Measurements from ENCODE around the gene PARN.
"Not testable (repeated sequence)": the region's sequence is repeated elsewhere in the genome, so short reads cannot be mapped to it uniquely, and the experiment has no call there.

The PARN gene

DNA sequence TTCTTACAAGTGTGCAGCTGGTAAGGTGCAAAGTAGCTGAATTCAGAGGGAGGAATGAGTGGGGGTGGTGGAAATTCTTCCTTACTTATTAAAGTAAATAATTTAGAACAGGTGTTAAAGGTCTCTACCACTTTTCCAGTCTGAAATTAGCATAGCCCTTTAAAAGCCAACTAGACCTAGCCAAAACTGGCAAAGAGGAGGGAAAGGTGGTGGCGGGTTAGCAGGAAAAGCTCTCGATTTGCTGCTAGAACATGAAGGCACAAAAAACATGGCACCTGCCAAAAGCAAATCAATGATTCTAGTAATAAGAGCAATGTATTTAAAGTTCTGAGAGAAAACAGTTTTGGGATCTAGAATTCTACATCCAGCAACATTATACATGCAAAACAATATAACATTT is 157.7 kb downstream of the PARN start:
- no peak for DNase-seq (ENCODE audit: low read depth)

DNA sequence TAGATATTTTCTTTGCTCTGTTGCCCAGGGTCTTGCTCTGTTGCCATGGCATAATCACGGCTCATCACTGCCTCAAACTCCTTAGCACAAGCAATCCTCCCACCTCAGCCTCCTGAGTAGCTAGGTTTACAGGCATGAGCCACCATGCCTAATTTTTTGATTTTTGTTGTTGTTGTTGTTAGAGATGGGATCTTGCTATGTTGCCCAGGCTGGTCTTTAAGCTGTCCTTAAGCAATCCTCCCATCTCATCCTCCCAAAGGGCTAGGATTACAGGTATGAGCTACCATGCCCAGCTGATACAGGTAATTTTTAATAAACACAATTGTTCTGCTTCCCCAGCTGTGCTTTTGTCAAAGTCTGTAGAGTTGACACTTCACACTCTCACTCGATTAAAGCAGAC is 159.3 kb downstream of the PARN start:
- DNase-seq (ENCODE audit: low read depth), result no peak

DNA sequence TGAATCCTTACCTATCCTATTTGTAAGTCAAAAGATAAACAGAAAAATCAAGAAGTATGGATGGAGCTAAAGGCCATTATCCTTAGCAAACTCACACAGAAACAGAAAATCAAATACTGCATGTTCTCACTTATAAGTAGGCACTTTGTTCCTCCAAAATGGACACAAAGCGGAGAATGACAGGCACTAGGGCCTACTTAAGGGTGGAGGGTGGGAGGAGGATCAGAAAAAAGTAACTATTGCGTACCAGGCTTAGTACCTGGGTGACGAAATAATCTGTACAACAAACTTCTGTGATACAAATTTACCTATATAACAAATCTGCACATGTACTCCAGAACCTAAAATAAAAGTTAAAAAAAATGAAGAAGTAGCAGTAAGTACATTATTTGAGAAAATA is 164.3 kb downstream of the PARN start:
- no peak for DNase-seq (ENCODE audit: low read depth)

DNA sequence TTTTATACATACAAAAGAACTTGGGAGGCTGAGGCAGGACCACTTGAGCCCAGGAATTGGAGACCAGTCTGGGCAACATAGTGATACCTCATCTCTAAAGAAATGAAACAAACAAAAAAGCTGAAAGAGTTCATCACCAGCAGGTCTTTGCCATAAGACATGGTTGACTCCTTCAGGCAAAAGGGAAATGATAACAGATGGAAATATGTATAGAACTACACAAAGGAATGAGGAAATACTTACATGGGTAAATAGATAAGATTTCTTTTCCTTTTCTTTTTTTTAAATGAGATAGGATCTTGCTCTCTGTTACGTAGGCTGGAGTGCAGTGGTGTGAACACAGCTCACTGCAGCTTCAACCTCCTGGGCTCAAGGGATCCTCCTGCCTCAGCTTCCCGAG is 165.3 kb downstream of the PARN start:
- DNase-seq (ENCODE audit: low read depth), result no peak

DNA sequence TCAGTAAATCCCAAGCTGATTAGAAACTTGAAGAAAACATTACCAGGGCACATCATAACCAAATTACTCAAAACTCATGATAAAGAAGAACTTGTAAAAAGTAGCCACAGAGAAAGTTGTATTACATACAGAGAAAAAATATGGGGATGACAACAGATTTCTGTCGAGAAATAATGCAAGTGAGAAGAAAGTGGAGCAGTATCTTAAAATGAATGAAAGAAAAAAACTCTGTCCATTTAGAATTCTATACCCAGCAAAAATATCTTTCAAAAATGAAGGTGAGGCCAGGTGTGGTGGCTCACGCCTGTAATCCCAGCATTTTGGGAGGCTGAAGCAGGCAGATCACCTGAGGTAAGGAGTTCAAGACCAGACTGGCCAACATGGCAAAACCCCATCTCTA is 165.9 kb downstream of the PARN start:
- no peak for DNase-seq (ENCODE audit: low read depth)

DNA sequence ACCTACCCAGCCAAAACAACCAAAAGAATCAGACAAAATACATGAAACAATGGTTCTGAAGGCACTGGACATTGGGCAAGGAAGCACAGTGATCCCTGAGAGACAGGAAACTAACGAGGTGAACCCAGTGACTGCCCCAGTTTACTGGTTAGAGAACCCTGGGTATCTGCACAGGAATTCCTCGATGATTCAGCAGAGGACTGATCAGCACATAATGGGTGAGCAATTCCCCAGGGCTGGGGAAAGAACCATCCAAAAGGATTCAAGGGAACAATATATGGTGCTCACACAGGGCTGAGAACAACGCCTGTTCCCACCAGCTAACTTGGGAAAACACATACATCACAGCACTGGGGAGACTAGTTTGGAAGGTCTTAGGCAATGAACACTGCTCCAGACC is 167.2 kb downstream of the PARN start:
- DNase-seq (ENCODE audit: low read depth), result no peak

DNA sequence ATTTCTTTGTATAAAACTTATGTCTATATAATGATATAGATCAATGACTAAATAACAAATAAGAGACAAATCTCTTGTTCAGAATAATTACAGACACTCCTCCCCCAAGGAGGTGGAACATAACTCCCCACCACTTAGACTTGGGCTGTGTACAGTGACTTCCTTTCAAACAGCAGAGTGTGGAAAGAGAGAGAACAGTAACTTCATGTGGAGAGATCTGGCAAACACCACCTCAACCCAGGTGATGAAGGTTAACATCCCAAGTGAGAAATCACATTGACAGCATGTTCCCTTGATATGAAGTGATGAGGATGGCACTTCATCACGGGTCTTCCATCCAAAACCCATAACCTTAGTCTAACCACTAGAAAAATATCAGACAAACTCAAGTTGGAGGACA is 169.3 kb downstream of the PARN start:
- DNase-seq (ENCODE audit: low read depth), result no peak

DNA sequence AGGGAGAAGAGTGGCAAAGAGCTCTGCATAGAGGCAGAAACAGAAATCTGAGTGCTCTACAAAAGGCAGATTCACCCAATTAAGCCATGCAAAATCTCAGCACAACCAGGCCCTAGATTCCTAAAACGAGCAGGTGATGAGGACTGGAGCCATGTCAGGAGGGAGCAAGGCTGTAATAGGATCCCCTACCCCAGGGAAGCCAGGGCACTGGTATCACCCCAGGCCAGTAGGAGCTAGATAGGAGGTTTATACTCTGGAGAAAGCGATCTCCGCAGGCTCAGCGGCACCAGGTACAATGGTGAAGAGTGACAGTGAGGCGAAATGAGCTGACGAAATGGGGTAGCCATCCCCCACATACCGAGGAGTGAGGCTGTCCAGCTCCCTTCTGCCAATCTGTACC is 171.5 kb downstream of the PARN start:
- DNase-seq (ENCODE audit: low read depth), result no peak

DNA sequence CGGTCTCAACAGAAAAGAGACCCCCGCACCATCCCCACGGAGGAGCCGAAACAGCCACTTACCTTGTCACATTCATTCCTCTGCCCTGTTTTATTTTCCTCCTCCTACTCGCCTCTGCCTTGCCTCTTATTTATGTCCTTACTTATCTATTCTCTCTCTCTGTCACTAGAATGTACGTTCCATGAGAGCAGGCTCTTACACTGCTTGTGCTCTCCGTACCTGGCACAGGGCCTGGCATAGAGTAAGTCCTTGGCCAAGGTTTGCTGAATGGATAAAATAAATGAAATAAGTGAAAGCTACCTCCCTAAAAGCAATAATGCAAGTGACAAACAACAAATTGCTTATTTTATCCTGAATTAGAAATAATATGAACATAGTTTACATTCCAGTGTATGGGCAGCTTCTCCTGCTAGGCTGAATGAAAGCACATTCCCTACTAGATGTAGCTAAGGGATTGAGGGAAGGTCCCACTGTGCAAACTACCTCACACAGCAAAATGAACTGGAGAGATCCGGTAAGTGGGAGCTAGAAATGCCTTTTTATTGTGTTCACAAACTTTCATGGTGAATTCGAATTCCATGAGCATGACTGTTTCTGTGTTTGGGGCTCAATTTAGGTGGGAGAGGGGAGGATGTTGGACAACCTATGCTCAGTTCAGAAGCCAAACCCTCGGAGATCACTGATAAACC is 173.1 kb downstream of the PARN start:
- DNase-seq (ENCODE audit: low read depth), result peak; percentile 36

DNA sequence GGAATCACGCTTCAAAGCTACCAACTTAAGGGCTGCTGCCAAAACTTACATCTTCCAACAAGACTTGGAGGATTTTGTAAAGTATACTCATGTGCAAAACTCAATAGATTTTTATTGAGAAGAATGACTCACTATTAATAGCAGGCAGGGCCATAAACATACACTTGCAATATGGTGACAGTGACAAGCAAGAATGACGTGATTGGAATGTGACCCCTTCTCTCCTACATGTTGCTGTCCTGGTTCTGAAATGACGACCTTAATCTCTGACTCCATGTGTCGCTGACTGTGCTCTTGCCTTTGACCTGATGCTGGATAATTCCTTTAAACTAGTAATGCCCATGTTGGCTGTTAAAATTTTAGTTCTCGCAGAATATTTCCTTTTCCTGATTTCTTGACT is 174.5 kb downstream of the PARN start:
- DNase-seq (ENCODE audit: low read depth), result no peak

DNA sequence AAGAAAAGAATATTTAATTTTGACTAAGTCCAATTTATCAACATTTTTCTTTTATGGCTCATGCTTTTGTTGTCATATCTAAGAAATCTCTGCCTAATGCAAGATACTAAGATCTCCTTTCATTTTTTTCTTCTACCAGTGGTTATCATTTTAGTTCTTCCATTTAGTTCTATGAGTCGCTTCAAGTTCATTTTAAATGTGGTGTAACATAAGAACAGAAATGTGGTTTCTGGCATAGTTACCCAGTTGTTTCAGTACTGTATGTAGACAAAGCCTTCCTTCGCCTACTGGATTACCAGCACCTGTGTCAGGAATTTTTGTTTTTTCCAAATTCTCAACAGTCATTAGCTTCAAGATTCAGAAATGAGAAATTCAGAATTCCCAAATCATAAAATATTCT is 175.7 kb downstream of the PARN start:
- no peak for DNase-seq (ENCODE audit: low read depth)

DNA sequence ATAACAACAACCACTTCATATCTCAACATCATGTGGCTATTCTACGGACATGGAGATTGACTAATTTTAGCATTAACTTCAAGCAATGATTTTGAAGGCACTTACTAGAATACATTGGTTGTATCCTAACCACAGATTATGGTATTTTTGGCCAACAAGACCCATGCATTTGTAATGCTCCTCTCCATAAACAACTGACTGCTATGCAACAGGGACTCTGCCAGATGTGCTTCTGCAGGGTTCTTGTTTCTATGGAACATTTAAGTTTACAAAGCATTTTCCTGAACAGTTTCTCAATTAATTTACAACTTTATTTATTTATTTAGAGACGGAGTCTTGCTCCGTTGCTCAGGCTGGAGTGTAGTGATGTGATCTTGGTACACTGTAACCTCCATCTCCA is 178.0 kb downstream of the PARN start:
- DNase-seq (ENCODE audit: low read depth), result no peak

DNA sequence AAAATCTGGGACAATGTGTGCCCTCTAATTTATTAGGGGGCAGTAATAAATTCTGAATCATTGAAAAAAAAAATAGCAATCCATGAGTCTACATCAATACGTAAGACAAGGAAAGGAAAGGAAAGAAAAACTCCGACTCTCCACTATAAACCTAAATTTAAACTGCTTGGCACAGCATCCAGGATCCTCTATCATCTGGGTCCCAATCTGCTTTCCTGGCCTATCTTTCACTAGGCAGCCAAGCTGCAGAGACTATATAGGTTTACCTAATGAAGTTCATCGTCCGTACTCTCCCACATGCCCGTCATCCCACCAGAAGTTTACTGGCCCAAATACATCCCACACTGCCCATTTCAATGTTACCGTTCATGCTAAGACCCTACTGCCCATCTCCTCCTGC is 179.2 kb downstream of the PARN start:
- DNase-seq (ENCODE audit: low read depth), result no peak

DNA sequence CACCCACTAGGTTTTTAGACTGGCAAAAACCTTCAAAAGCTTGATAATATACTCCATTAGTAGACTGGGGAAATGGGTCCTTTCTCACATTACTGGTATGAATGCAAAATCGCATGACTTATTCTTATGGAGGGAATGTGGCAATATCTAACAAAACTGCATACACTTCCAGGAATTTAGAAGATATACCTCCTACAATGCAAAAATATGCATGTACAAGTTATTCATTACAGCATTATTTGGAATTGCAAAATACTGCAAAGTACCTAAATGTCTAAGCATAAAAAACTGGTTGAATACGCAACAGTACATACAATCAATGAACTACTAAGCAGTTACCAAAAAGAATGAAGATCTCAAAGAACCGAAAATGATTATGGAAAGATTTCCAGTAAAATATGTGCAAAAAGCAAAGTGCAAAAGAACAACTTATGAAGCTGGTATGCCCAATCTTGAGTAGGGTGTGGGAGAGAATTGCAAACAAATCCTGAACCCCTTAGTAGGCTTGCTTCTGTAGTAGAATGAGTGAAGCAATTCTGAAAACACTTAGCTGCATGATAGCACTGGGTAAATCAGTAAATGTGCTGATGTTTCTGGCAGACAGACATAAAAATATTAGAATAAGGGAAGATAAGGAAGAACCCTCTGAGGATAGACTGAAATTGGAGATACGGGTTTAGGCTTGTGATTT is 180.1 kb downstream of the PARN start:
- DNase-seq (ENCODE audit: low read depth), result no peak

DNA sequence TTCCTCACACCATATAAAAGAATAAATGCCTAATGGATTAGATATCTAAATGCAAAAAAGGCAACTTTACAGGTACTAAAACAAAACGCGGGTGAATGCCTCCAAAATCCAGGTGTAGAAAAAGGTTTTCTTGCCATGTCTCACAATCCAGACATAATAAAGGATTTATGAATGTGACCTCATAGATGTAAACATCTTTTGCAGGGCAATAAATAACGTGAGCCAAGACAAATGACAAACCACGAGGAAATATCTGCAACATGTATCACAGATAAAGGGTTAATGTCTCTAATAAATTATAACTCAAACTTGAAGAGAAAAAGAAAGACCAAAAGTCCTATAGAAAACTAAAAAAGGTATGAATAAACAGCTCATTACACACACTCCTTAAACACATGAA is 180.7 kb downstream of the PARN start:
- no peak for DNase-seq (ENCODE audit: low read depth)

DNA sequence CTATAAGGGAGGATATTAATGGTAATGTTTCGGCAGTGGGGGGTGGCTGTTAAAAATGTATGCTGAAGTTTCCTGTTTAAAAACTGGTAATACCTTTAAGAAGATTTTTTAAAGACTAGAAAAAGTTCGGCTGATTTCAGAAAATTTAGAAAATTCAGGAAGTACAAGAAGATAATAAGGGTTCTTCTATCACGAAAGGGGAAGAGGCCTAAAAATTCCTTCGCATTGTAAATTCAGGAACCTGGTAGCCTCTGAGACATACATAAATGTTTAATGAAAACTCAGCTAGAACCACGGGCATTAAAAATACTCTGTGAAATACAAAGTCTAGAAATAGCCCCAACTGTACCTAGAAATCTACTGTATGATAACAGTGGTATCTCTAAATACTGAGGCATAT is 181.2 kb downstream of the PARN start:
- no peak for DNase-seq (ENCODE audit: low read depth)

DNA sequence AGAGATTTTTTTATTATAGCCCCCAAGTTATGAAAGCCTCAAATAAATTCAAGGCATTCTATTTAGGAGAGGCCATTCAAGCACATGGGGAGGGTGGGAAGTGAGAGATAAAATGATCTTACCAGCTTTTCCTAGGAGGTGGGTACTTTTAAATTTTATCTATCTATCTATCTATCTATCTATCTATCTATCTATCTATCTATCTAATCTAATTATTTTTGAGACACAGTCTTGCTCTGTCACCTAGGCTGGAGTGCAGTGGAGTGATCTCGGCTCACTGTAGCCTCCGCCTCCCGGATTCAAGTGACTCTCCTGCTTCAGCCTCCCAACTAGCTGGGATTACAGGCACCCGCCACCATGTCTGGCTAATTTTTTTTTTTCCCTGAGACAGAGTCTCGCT is 182.3 kb downstream of the PARN start:
- DNase-seq (ENCODE audit: low read depth), result no peak

DNA sequence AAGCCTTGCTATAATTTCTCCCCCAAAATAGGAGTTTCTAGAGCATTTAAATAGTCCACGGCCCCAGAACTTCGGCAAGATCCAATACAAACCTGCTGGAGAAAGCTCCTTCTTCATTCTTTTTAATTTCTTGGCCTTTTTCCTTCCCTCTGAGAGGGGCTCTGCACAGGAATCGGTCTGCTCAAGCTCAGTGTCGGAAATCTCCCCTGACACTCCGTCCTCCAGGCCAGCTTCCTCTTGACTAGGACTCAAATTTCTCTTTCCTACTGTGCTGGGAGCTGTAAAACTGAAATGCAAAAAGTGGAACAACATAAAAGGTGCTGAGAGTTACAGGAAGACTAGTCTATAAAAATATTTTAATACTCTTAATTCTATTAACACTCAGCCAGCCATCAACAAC is 183.3 kb downstream of the PARN start:
- DNase-seq (ENCODE audit: low read depth), result no peak

DNA sequence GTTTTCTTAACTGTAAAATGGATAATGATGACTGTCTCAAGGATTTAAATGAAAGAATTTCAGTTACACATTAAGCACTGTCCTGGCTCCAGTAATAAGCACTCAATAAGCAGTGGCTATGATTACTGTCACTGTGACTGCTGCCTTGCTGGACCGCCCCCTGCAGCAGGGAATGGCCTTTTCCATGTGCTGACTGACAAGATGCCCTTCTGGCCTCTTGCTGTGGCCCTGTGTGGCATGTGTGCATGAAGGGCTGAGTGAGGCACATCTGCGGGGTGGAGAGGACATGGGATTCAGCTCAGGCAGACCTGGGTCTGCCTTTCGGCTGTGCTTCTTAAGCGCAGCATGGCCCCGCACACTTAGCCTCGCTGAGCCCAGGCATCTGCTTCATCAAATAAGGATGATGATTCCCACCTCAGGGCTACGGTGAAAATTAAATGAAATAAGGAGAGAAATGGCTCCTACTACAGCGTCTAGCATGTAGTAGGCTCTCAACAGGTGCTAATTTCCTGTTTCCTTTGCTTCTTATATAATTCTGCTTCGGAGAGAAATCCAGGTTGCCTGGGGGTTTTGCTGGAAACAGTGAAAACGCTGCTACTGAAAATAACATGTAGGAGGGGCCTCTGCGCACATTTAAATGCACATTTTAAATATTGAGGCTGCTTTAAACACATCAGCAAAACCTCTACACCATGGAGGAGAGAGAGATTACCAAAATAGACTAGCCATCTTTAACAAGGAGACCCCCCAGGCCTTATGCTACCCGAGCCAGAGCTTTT is 183.9 kb downstream of the PARN start:
- no peak for DNase-seq (ENCODE audit: low read depth)

DNA sequence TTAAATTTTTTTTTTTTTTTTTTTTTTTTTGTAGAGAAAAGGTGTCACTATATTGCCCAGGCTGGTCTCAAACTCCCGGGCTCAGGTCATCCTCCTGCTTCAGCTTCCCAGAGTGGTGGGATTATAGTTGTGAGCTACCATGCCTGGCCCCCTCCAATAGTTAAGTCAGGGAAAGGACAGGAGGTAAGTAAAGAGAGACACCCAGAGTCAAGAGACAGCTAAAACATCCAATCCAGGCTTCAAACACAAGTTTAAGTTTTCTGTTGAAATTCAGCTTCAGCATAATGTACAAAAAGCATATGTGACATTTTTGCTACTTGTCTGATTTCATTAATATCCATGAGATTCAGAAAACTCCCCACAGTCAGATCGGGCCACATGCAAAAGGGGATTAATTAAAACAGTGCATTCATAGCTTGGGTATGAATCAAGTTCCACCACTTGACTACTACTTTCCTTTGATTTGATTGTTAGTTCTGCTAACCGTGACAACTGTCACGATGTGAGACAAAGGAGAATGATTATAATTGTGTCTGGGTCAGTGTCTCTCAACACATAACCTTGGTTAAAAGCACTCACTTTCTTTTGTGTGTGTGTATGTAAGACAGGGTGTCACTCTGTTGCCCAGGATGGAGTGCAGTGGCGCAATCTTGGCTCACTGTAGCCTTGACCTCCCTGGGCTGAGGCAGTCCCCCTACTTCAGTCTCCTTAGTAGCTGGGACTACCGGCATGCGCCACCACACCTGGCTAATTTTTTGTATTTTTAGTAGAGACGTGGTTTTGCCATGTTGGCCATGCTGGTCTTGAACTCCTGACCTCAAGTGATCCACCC is 184.9 kb downstream of the PARN start:
- DNase-seq (ENCODE audit: low read depth), result no peak

DNA sequence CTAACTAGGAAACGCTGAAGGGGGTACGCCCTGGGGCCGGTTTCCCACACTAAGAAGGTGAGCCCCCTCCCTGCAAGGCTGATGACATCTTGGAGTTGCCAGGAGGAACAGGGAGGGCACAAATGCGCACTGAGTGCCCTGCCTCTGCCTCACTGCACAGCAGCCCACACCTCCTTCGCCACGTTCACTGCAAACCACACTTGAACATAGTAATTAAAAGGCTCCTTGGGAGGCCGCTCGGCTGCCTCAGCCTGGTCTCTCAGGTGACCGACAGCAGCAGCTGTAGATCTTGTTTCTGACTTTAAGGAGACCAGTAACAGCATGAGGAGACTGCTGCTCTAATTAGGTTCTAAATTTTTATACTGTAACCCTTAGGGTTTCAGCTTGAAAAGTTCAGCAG is 188.5 kb downstream of the PARN start:
- not testable (repeated sequence) for DNase-seq (ENCODE audit: low read depth)

DNA sequence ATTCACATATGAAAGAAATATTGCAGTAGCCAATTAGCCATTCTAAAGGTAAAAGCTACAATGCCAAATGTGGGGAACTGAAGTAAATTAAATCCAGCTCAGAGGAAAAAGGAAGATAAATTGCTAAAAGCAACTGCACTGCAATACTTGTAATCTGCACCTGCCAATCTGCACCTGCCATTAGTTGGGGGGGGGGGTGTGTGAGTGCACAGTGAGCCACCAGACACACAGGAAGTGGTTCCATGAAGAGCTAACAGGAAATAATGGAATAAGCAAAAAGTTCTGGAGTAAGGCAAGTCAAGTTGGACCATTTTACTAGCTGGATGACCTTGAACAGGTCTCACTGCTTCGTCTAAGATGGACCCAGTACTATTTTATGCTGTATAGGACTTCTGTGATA is 191.8 kb downstream of the PARN start:
- no peak for DNase-seq (ENCODE audit: low read depth)

DNA sequence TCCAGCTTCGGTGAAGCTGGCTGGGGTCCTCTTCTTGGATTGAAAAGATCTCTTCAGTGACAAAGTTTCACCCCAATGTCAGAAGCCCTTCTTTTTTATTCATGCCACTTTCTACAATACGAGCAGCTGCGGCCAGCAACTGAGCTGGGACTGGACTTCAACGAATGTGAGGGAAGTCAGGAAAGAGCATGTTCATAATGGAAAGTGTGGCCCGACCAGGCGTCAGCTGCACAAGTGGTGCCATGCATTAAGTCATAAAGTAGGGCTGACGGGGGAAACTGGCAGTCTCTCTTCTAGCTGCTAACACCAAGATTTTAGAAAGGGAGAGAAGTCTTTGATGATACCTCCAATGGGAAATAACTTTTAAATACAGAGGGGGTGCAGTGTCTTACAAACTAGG is 192.6 kb downstream of the PARN start:
- no peak for DNase-seq (ENCODE audit: low read depth)

Data from non-pigmented ciliary epithelial cell (primary cell).